OCI-LY1 (cell line): ENCODE results near the gene BGLAP.

Experiments
- H2AFZ ChIP-seq: fragments of 200-600 bp; sonication (generic), shearing (Covaris generic); 2 replicates; pipeline ENCODE4 v1.6.0; 2014; ENCODE audit warnings: antibody characterized with exemption, mild to moderate bottlenecking, low read length
- H3F3A ChIP-seq: fragments of 200-600 bp; sonication (generic), shearing (Covaris generic); 2 replicates; pipeline ENCODE4 v1.6.0; 2014; ENCODE audit warnings: mild to moderate bottlenecking, antibody characterized with exemption, low read length, moderate library complexity; ENCODE audit not compliant: insufficient read depth
- H3K27ac ChIP-seq: fragments of 200-600 bp; sonication (generic); 2 replicates; pipeline ENCODE4 v1.5.1; 2014; ENCODE audit warnings: low read length, mixed run types, mild to moderate bottlenecking, low read depth; ENCODE audit not compliant: poor library complexity, severe bottlenecking
- H3K27me3 ChIP-seq: fragments of 200-600 bp; sonication (generic); 2 replicates; pipeline ENCODE4 v1.6.0; 2014; ENCODE audit warnings: antibody characterized with exemption, mild to moderate bottlenecking, low read length, moderate library complexity; ENCODE audit not compliant: insufficient read depth
- H3K36me3 ChIP-seq: fragments of 200-600 bp; sonication (generic); 2 replicates; pipeline ENCODE4 v1.6.1; 2014; ENCODE audit warnings: mild to moderate bottlenecking, antibody characterized with exemption, low read length, moderate library complexity, mixed read lengths; ENCODE audit not compliant: insufficient read depth
- H3K4me1 ChIP-seq: fragments of 200-600 bp; sonication (generic); 2 replicates; pipeline ENCODE4 v1.5.1; 2014; ENCODE audit warnings: mild to moderate bottlenecking, low read length, moderate library complexity; ENCODE audit not compliant: insufficient read depth, severe bottlenecking
- H3K4me2 ChIP-seq: fragments of 200-600 bp; sonication (generic), shearing (Covaris generic); 2 replicates; pipeline ENCODE4 v1.6.1; 2014; ENCODE audit warnings: low read length
- H3K4me3 ChIP-seq: fragments of 200-600 bp; sonication (generic); 2 replicates; pipeline ENCODE4 v1.5.1; 2014; ENCODE audit warnings: low read length, low read depth, mild to moderate bottlenecking, mixed read lengths; ENCODE audit not compliant: poor library complexity, severe bottlenecking
- H3K79me2 ChIP-seq: fragments of 200-600 bp; shearing (Covaris generic); 2 replicates; pipeline ENCODE4 v1.6.1; 2016; ENCODE audit warnings: mixed run types, low read length, mixed read lengths; ENCODE audit not compliant: insufficient read depth
- H3K9ac ChIP-seq: fragments of 200-600 bp; sonication (generic), shearing (Covaris generic); 2 replicates; pipeline ENCODE4 v1.6.1; 2014; ENCODE audit warnings: mild to moderate bottlenecking, low read length, mixed read lengths
- H3K9me2 ChIP-seq: fragments of 200-600 bp; sonication (generic), shearing (Covaris generic); 2 replicates; pipeline ENCODE4 v1.6.1; 2014; ENCODE audit warnings: low read depth, mild to moderate bottlenecking, low read length, mixed read lengths
- H3K9me3 ChIP-seq: fragments of 200-600 bp; shearing (Covaris generic); 2 replicates; pipeline ENCODE4 v1.6.1; 2014; ENCODE audit warnings: low read length, mixed read lengths
- H4K20me1 ChIP-seq: fragments of 200-600 bp; sonication (generic), shearing (Covaris generic); 2 replicates; pipeline ENCODE4 v1.6.0; 2016; ENCODE audit warnings: mild to moderate bottlenecking, low read length; ENCODE audit not compliant: insufficient read depth
- EZH2 ChIP-seq: fragments of 200-600 bp; sonication (generic), shearing (Covaris generic); IDR thresholded peaks from 2 replicates; pipeline ENCODE4 v1.8.0; 2017; ENCODE audit warnings: borderline replicate concordance, mixed run types, mild to moderate bottlenecking, antibody characterized with exemption, low read length, moderate library complexity, mixed read lengths
- TF ChIP-seq, protein P1 (sequence below): fragments of 200-600 bp; sonication (generic), shearing (Covaris generic); IDR thresholded peaks from 2 replicates; pipeline ENCODE4 v1.5.1; 2017; ENCODE audit warnings: mild to moderate bottlenecking, antibody characterized with exemption, low read length, moderate library complexity, mixed read lengths

The BGLAP gene

DNA sequence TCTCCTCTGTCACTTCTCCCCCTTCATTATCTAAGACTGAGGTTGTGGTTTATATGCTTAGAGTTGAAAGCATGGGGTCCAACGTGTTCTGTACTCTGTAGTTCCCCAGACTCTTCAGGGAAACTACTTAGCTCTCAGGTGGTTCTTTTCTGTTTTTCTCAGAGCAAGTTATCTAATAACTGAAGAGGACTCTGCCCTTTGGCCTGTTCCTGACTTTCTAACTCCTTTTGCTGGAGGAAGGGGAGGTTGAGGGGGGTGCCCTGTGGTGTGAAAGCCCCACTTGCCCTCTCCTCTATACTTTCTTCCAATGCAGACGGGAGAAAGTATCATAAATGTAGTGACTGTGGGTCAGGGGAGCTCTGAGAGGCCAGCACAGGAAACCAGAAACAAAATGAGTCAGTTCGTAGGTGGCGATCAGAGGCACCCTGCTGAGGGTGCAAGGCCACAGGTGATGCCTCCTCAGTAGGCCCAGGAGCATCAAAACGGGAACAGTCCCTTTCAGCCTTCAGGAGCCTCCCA is 43.1 kb upstream of the BGLAP start:
- no peak overlapping the region for H2AFZ ChIP-seq
- H3K4me2 ChIP-seq = no peak overlapping the region
- H3K27ac ChIP-seq = no peak overlapping the region
- H3K79me2 ChIP-seq = peaks cover 30% of the 10 kb centered on the region
- H3K27me3 ChIP-seq = no peaks in the 10 kb centered on the region
- H3K36me3 ChIP-seq = peaks cover 48% of the 10 kb centered on the region
- H3K9ac ChIP-seq = no peak overlapping the region
- no peaks in the 10 kb centered on the region for H3K9me3 ChIP-seq
- no peak overlapping the region for H3K4me3 ChIP-seq
- TF ChIP-seq, protein P1, sequence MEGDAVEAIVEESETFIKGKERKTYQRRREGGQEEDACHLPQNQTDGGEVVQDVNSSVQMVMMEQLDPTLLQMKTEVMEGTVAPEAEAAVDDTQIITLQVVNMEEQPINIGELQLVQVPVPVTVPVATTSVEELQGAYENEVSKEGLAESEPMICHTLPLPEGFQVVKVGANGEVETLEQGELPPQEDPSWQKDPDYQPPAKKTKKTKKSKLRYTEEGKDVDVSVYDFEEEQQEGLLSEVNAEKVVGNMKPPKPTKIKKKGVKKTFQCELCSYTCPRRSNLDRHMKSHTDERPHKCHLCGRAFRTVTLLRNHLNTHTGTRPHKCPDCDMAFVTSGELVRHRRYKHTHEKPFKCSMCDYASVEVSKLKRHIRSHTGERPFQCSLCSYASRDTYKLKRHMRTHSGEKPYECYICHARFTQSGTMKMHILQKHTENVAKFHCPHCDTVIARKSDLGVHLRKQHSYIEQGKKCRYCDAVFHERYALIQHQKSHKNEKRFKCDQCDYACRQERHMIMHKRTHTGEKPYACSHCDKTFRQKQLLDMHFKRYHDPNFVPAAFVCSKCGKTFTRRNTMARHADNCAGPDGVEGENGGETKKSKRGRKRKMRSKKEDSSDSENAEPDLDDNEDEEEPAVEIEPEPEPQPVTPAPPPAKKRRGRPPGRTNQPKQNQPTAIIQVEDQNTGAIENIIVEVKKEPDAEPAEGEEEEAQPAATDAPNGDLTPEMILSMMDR = no peak
- TF ChIP-seq EZH2 = no peak
- peaks cover 23% of the 10 kb centered on the region for H3K4me1 ChIP-seq
- H3F3A ChIP-seq = no peaks in the 10 kb centered on the region
- H4K20me1 ChIP-seq = no peaks in the 10 kb centered on the region
- no peaks in the 10 kb centered on the region for H3K9me2 ChIP-seq

DNA sequence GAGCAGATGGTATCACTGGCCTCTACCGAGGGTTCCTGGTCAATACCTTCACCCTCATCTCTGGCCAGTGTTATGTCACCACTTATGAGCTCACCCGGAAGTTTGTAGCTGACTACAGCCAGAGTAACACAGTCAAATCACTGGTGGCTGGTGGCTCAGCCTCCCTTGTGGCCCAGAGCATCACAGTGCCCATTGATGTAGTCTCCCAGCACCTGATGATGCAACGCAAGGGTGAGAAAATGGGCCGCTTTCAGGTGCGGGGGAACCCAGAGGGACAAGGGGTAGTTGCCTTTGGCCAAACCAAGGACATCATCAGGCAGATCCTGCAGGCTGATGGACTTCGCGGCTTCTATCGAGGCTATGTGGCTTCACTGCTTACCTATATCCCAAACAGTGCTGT is 41.9 kb upstream of the BGLAP start:
- no peak overlapping the region for H3K9ac ChIP-seq

DNA sequence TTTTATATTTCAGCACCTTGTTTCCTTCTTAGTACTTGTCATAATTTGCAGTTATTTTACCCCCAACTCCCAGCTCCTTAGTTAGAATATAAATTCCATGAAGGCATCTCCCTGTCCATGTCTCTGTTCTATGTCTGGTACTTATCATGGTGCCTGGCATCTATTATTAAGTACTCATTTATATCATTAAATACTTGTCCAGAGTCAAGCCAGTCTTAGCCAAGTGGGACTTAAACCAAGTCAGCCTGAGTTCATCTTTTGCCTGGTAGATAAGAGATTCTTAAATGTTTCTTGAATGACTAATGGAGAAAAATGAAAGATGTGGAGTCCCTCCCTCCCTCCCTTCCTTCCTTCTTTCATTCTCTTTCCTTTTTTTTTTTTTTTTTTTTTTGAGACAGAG is 38.7 kb upstream of the BGLAP start:
- H3K27ac ChIP-seq = no peak overlapping the region
- H4K20me1 ChIP-seq = no peaks in the 10 kb centered on the region
- H3K9me2 ChIP-seq = no peaks in the 10 kb centered on the region
- TF ChIP-seq, protein P1 = no peak
- no peak for TF ChIP-seq EZH2
- no peaks in the 10 kb centered on the region for H3K9me3 ChIP-seq
- no peaks in the 10 kb centered on the region for H3F3A ChIP-seq
- no peak overlapping the region for H3K4me3 ChIP-seq
- H3K79me2 ChIP-seq = no peaks in the 10 kb centered on the region; the same call in 1 of the 2 replicates
- peaks cover 50% of the 10 kb centered on the region for H3K36me3 ChIP-seq
- no peak overlapping the region for H2AFZ ChIP-seq
- H3K9ac ChIP-seq = no peak overlapping the region
- no peak overlapping the region for H3K4me2 ChIP-seq
- no peaks in the 10 kb centered on the region for H3K27me3 ChIP-seq
- H3K4me1 ChIP-seq = no peaks in the 10 kb centered on the region

More for the DNA sequence above, 41.9 kb upstream of the BGLAP start:
- H3K9me3 ChIP-seq = no peaks in the 10 kb centered on the region
- no peak for TF ChIP-seq EZH2
- TF ChIP-seq, protein P1 = no peak
- H3K4me3 ChIP-seq = no peak overlapping the region
- peaks cover 48% of the 10 kb centered on the region for H3K36me3 ChIP-seq
- no peaks in the 10 kb centered on the region for H3F3A ChIP-seq
- H3K4me2 ChIP-seq = no peak overlapping the region
- H4K20me1 ChIP-seq = no peaks in the 10 kb centered on the region
- H3K9me2 ChIP-seq = no peaks in the 10 kb centered on the region
- no peak overlapping the region for H2AFZ ChIP-seq
- peaks cover 20% of the 10 kb centered on the region for H3K79me2 ChIP-seq
- H3K27me3 ChIP-seq = no peaks in the 10 kb centered on the region
- peaks cover 15% of the 10 kb centered on the region for H3K4me1 ChIP-seq
- no peak overlapping the region for H3K27ac ChIP-seq
